SK-N-MC (cell line): ENCODE data around the gene ATG10.
A peak's percentile ranks its signal among the peaks of the same experiment; 100 is the strongest.
"Not testable (repeated sequence)": the region's sequence is repeated elsewhere in the genome, so short reads cannot be mapped to it uniquely, and the experiment has no call there.

Experiments used
- EZH2 ChIP-seq: fragments of 200-600 bp; sonication (generic); IDR thresholded peaks from one replicate; pipeline ENCODE4 v1.6.1; 2017; ENCODE audit warnings: antibody characterized with exemption
- POLR2AphosphoS5 ChIP-seq: IDR thresholded peaks from 2 replicates; pipeline ENCODE4 v1.6.1; 2012; ENCODE audit warnings: mild to moderate bottlenecking, low read depth, low read length, borderline replicate concordance

DNA sequence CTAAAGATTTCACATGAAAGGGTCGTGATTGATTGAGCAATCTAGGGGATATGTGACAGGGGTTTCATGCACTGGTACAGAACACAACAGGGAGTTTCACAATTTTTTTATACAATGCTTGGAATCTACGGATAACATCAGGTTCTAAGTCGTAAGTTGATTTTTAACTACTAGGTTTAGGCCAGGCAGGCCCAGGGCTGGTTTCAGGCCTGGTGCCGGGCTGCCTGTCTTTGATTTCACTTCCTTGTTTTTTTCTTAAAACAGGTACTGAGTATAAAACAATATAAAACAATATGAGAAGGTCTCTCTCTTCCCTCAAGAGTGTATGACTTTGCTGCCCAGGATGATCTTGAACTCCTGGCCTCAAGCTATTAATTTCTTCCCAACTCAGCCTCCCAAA, 301.6 kb downstream of the ATG10 start:
- not testable (repeated sequence) for TF ChIP-seq EZH2
- TF ChIP-seq POLR2AphosphoS5 = peak; percentile 31
